ENCODE measurements around the gene MGAT1.
A peak's percentile ranks its signal among the peaks of the same experiment; 100 is the strongest.
"Not testable (repeated sequence)": the region's sequence is repeated elsewhere in the genome, so short reads cannot be mapped to it uniquely, and the experiment has no call there.

MGAT1 gene

DNA sequence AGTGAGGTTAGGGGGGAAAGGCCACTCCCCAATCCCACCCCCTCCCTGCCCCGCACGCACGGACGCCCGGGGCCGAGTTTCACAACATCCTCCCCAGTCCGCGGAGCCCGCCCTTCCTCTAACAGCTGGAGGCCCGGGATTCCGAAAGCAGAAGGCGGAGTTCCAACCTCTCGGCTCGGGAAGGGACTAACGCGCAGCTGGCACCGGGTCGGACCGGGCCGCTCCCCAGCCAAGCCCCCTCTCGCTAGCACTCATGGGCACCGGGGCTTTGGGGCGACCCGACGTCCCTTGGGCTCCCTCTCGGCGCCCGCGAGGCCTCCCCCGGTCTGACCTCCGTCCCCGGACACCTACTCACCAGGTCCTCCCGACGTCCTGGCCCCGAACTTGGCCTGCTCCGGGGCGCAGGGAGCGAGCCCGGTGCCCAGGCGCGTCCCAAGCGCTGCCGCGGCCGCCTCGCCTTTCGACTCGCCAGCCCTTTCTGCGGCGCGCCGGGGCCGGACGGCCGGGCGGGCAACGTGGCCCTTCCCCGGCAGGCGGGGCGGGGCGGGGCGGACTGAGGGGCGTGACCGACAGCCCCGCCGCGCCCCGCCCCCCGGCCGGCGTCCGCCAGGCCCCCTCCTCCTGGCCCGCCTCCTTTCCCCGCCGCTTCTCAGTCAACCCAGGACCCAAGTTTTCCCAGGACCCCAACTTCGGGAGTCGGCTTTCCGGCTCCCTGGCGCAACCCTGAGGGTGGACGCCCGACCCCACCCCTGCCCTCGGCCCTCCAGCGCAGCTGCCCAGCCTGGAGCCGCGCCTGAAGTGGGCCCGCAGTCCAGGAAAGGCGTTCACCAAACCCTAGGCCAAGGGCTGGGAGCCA, at the start of gene MGAT1:
MGAT1 (minus strand) TSS at position 482 of the 856 bp plus-strand sequence. CDS start 9,835 bp downstream, outside the sequence.
- no peak for DNase-seq (ENCODE audit: low spot score)

- DNase-seq (ENCODE audit: low spot score) = no peak
Observed at GRCh38 chr5:180850434-180851078, 48.0 kb upstream of the MGAT1 start.

DNA sequence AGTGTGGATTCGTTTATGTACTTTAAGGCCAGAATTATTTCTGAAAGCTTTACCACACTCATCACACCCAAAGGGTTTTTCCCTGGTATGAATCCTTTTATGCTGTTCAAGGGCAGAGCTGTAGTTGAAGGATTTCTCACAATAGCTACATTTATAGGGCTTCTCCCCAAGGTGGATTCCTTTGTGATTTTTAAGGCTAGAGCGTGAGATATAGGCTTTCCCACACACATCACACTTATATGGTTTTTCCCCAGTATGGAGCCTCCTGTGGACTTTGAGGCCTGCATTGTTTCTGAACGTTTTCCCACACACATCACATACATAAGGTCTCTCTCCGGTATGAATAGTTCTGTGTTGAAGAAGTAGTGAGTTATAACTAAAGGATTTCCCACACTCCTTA, 47.2 kb upstream of the MGAT1 start:
- DNase-seq (ENCODE audit: low spot score) = no peak

GRCh38 chr5:180848878-180849277, 46.3 kb upstream of the MGAT1 start:
- DNase-seq (ENCODE audit: low spot score) = no peak

GRCh38 chr5:180848265-180848664, 45.7 kb upstream of the MGAT1 start:
- DNase-seq (ENCODE audit: low spot score) = no peak

DNA sequence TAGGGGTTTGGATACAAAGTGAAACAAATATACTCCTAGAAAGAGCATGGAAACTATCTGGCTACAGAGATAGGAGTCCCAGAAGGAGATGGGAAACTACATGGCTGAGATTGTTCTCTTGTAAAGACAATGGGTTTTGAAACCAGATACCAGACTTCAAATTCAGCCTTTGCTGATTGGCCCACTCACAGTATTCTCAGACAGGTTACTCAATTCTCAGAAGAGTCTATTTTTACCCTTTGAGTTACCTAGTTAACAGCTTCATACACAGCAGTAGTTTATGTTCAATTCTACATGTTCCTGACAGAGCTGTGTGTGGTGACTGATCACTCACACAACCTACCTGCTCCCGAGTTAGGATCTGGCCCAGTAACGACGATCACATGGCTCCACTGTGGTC, 44.4 kb upstream of the MGAT1 start:
- DNase-seq (ENCODE audit: low spot score) = no peak

- DNase-seq (ENCODE audit: low spot score) = no peak
Observed at GRCh38 chr5:180844858-180845257, 42.3 kb upstream of the MGAT1 start.

DNA sequence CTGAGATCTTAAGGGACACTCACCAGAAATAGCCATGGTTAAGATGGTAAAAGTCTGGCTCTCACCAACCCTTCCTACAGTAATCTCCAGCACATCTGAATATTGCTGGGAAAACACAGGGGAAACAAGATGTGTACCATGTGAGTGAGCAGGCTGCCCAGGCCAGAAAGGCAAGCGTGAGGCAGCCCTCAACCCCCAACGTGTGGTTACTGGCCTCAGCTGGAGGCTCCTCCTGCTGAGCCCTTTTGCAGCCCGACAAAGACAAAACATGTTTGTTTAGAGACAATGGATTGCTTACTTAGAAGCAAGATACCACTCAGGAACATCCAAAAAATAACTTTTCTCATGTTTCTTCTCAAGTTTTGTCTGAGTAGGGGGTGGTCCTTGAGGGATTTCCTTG, 41.8 kb upstream of the MGAT1 start:
- DNase-seq (ENCODE audit: low spot score) = no peak

- no peak for DNase-seq (ENCODE audit: low spot score)
Observed at GRCh38 chr5:180839935-180840334, 37.3 kb upstream of the MGAT1 start.

DNA sequence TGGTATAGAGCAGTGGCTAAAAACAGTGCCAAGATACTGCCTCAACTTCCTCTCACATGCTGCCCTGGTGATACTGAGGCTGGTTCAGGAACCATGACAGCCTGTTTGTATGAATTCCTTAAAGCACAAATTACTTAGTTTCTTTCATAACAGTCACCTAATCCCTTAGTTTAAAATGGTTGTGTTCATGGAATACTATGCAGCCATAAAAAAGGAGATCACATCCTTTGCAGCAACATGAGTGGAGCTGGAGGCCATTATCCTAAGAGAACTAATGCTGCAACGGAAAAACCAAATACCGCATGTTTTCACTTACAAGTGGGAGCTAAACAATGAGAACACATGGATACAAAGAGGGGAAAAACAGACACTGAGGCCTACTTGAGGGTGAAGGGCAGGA, 36.6 kb upstream of the MGAT1 start:
- no peak for DNase-seq (ENCODE audit: low spot score)

DNA sequence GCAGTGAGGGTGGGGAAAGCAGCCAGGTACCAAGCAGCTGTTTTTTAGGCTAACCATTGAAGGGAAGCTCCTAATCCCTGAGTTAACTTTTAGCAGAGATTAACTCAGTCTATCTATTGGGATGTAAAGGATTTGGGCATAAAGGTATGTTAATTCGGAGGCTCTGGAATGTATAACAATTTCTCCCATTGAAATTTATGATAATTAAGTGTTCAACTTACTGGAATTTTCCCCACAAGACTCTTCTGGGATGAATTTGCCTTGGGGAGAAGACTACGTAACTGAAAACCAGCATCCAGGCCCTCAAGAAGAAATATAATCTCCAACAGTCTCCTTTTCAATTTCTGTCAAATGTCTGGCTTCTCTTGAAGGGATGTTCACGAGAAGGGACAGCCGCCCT, 34.9 kb upstream of the MGAT1 start:
- DNase-seq (ENCODE audit: low spot score) = no peak

GRCh38 chr5:180832638-180833068, 30.0 kb upstream of the MGAT1 start:
- no peak for DNase-seq (ENCODE audit: low spot score)

DNA sequence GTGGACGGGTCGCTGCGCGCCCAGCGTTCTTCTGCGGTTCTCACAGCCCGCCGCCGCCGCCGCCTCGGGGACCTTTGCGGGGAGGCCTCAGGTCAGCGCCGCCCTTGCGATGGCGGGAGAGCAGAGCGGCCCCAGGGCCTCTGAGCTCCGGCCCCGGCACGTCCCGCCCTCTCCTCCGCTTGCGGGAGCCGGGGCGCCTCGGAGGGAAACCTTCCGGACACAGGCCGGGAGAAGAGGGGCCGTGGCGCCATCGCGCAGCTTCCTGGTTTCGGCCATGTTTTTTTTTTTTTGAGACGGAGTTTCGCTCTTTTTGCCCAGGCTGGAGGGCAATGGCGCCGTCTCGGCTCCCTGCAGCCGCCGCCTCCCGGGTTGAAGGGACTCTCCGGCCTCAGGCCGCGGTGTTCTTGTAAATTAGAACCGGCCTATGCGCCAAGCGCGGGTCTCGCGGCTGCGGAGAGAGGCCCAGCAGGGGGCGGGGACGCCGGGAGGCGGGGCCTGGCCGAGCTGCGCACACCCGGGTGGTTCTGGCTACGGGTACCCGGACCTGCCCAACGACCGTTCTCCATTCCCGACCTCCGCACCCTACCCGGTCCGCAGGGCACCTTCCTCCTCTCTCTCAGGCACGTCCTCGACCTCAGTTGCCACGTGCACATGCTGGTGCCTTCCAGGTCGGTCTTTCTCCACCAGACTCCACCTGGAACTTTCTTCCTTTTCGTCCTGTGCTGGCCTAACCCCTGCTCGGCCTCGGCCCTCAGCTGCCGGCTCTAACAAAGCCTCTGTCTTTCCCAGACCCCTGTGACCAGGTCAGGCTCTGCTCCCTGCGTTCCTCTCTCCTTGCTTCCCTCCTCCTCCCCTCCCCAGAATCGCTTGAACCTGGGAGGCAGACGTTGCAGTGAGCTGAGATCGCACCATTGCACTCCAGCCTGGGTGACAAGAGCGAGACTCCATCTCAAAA, 28.8 kb upstream of the MGAT1 start:
- no peak for DNase-seq (ENCODE audit: low spot score)

GRCh38 chr5:180830253-180831138, 27.9 kb upstream of the MGAT1 start:
- no peak for DNase-seq (ENCODE audit: low spot score)

GRCh38 chr5:180829726-180830125, 27.1 kb upstream of the MGAT1 start:
- DNase-seq (ENCODE audit: low spot score) = no peak

DNA sequence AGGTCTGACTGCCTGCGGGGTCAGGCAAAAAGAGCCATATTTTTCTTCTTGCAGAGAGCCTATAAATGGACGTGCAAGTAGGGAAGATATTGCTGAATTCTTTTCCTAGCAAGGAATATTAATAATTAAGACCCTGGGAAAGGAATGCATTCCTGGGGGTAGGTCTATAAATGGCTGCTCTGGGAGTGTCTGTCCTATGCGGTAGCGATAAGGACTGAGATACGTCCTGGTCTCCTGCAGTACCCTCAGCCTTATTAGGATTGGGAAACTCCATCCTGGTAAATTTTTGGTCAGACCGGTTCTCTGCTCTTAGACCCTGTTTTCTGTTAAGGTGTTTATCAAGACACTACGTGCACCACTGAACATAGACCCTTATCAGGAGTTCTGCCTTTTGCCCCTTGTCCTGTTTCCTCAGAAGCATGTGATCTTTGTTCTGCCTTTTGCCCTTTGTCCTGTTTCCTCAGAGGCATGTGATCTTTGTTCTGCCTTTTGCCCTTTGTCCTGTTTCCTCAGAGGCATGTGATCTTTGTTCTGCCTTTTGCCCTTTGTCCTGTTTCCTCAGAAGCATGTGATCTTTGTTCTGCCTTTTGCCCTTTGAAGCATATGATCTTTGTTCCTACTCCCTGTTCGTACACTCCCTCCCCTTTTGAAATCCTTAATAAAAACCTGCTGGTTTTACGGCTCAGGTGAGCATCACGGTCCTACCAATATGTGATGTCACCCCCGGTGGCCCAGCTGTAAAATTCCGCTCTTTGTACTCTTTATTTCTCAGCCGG, 26.3 kb upstream of the MGAT1 start:
- not testable (repeated sequence) for DNase-seq (ENCODE audit: low spot score)

DNA sequence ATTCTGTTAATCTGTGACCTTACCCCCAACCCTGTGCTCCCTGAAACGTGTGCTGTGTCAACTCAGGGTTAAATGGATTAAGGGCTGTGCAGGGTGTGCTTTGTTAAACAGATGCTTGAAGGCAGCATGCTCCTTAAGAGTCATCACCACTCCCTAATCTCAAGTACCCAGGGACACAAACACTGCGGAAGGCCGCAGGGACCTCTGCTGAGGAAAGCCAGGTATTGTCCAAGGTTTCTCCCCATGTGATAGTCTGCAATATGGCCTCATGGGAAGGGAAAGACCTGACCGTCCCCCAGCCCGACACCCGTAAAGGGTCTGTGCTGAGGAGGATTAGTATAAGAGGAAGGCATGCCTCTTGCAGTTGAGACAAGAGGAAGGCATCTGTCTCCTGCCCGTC, 24.8 kb upstream of the MGAT1 start:
- DNase-seq (ENCODE audit: low spot score) = not testable (repeated sequence)

DNA sequence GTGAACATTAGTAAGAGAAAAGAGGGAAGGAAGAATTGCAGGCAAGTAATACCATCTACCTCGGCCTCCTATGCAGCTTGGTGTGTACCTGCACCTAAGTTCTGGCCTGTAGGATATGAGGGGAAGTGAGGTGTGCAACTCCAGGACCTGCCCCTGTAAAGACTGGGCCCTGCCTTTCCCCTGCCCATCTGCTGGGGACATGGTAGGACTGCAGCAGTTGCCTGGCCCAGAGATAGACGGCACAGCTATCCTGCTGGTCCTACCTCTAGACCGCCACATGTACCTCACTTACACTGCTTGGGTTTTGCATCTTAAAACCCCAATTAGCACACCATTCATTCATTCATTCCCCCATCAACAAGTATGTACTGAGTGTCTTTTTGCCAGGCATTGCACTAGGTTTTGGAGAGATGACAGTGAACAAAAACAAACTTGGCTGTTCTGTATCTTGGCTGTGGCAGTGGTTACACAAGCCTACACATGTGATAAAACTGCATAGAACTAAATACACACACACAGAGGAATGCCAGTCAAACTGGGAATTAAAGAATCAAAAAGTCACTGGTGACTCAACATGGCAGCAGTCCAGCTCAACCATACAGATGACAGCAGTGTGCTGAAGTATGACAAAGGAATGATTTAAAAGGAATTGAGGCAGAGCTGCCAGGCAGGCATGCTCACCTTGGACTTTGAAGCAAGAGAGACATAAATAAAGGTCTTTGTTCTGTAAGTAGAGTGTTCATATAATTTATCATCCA, 23.3 kb upstream of the MGAT1 start:
- DNase-seq (ENCODE audit: low spot score) = peak; percentile 69

GRCh38 chr5:180824630-180825476, 22.2 kb upstream of the MGAT1 start:
- DNase-seq (ENCODE audit: low spot score) = no peak

Measured in kidney capillary endothelial cell (primary cell).